Peyer's patch (tissue), 4 donors: ENCODE results near the gene WSCD1. TPM values are rescaled to one million over a fixed set of nuclear protein-coding genes. Genes with fewer than 3 reads are reported as not detected.
A peak's percentile ranks its signal among the peaks of the same experiment; 100 is the strongest.

ENCODE experiments used
- DNase-seq, 3 donors: peaks; one replicate each; pipeline ENCODE4 v3.0.0-alpha.2; 2017 to 2019
- H3K27ac ChIP-seq, 4 donors: fragments of 200-600 bp; sonication (generic); one replicate each; pipeline ENCODE4 v1.5.1; 2016 to 2019
- H3K27me3 ChIP-seq, 2 donors: fragments of 200-600 bp; sonication (generic); one replicate each; pipeline ENCODE4 v1.5.1; 2019
- H3K36me3 ChIP-seq, 3 donors: fragments of 200-600 bp; sonication (generic); one replicate each; pipeline ENCODE4 v1.5.1; 2016 to 2019
- H3K4me1 ChIP-seq, 4 donors: fragments of 200-600 bp; sonication (generic); one replicate each; pipeline ENCODE4 v1.5.1; 2016 to 2019
- H3K4me3 ChIP-seq, 4 donors: fragments of 200-600 bp; sonication (generic); 1 replicate in 3 of 4; 2 replicates in 1 of 4; pipeline ENCODE4 v1.5.1; 2016 to 2019; ENCODE audit warnings: mild to moderate bottlenecking in 1 of 4
- H3K9me3 ChIP-seq, 4 donors: fragments of 200-600 bp; sonication (generic); one replicate each; pipeline ENCODE4 v1.5.1; 2016 to 2019; ENCODE audit warnings: mild to moderate bottlenecking in 1 of 4
- POLR2A ChIP-seq, 2 donors: fragments of 450-650 bp; IDR thresholded peaks; one replicate each; pipeline ENCODE4 v1.5.1; 2017; ENCODE audit warnings: antibody characterized with exemption in 2 of 2, mild to moderate bottlenecking in 2 of 2, moderate library complexity in 2 of 2
- total RNA-seq, 4 donors: library from RNA; depleted of rRNA; stranded (reverse); fragments of >200 nt; gene quantifications; one replicate each; pipeline ENCODE4 v1.1.0, GENCODE V29; 2016
- TF ChIP-seq, protein P1 (sequence below), 6 experiments: fragments of 450-650 bp in 4 of 6; fragments of 200-600 bp in 2 of 6; sonication (generic) in 1 of 6; IDR thresholded peaks; one replicate each; pipeline ENCODE4 v1.5.1; 2017 to 2019; ENCODE audit warnings: antibody characterized with exemption in 6 of 6, mild to moderate bottlenecking in 3 of 6, moderate library complexity in 1 of 6

WSCD1 gene
- total RNA-seq, 4 donors from 2014 or later = 5.8 to 47.3 (median 42.9) TPM

DNA sequence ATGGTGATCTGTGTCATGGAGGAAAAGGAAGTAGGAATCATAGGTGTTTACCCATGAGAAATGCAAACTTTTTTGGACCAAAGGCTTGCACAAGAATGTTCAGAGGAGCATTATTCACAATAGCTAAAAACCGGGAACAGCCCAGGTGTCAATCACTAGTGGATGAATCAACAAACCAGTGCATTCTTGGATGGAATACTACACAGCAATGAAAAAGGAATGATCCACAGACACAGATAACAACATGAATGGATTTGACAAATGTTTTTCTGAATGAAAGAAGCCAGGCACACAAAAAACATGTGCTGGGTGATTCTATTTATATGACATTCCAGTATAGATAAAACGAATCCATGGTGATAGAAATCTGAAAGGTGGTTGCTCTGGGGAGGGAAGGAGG, 36.0 kb downstream of the WSCD1 start:
- H3K36me3 ChIP-seq = no peaks in the 10 kb centered on the region
- H3K4me3 ChIP-seq = no peak overlapping the region
- no peaks in the 10 kb centered on the region for H3K9me3 ChIP-seq
- H3K27ac ChIP-seq = no peak overlapping the region
- TF ChIP-seq POLR2A (IDR thresholded peaks at IDR 0.05) = no peak
- TF ChIP-seq, protein P1, sequence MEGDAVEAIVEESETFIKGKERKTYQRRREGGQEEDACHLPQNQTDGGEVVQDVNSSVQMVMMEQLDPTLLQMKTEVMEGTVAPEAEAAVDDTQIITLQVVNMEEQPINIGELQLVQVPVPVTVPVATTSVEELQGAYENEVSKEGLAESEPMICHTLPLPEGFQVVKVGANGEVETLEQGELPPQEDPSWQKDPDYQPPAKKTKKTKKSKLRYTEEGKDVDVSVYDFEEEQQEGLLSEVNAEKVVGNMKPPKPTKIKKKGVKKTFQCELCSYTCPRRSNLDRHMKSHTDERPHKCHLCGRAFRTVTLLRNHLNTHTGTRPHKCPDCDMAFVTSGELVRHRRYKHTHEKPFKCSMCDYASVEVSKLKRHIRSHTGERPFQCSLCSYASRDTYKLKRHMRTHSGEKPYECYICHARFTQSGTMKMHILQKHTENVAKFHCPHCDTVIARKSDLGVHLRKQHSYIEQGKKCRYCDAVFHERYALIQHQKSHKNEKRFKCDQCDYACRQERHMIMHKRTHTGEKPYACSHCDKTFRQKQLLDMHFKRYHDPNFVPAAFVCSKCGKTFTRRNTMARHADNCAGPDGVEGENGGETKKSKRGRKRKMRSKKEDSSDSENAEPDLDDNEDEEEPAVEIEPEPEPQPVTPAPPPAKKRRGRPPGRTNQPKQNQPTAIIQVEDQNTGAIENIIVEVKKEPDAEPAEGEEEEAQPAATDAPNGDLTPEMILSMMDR (IDR thresholded peaks at IDR 0.05) = no peak
- DNase-seq = no peak
- H3K4me1 ChIP-seq = peaks cover 0 to 68% (median 4%) of the 10 kb centered on the region in 4 donors
- H3K27me3 ChIP-seq = no peaks in the 10 kb centered on the region

DNA sequence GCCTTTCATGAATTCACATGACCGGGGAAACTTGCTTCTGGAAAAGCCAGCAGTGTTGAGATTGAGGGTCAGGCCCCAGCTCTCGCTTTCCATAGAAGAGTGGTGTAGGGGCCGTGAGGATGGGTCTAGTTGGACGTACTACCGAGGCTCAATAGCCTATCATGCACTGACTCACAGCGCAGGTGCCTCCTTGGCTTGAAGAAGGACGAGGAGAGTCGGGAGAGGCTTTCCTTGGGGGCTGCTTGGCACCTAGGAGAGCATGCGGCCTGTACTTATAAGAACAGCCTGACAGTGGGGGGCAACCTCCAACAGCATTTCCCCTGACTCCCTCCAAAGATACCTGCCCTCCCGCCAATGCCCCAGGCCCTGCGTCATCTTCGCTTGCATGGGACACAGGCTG, 37.6 kb downstream of the WSCD1 start:
- H3K27ac ChIP-seq = no peak overlapping the region

DNA sequence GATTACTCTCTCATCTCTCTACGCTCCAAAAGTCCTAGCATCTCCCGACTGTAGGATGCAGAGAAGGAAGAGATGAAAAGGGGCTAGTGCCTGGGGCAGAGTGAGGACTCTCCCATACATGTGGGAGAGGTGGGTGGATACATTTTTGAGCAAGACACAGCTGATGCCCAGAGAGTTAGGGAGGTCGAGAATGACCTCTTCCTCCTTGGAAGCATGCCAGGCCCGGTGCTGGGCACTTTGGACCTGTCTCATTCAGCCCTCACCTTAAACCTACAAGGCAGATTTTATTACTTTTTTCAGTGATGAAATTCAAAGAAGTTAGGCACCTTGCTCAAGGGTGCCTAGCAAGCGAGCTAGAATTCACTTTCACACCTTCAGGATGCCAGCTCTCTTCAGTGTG, 38.2 kb downstream of the WSCD1 start:
- TF ChIP-seq POLR2A (IDR thresholded peaks at IDR 0.05) = no peak
- TF ChIP-seq, protein P1 (IDR thresholded peaks at IDR 0.05) = no peak
- Histone ChIP-seq H3K27me3 (no peaks in the 10 kb centered on the region), H3K4me3 (no peak overlapping the region), H3K36me3 (no peaks in the 10 kb centered on the region), H3K4me1 (peaks cover 0 to 53% (median 4%) of the 10 kb centered on the region in 4 donors), H3K9me3 (no peaks in the 10 kb centered on the region), H3K27ac (peak overlapping the region in 1 of 4 donors; percentile 68)
- DNase-seq = peak in 2 of 3 donors; percentile 64 to 68

More for the DNA sequence above, 37.6 kb downstream of the WSCD1 start:
- DNase-seq = peak in 1 of 3 donors; percentile 22
- no peak overlapping the region for H3K4me3 ChIP-seq
- no peak for TF ChIP-seq POLR2A (IDR thresholded peaks at IDR 0.05)
- TF ChIP-seq, protein P1 (IDR thresholded peaks at IDR 0.05) = no peak
- no peaks in the 10 kb centered on the region for H3K27me3 ChIP-seq
- no peaks in the 10 kb centered on the region for H3K36me3 ChIP-seq
- peaks cover 0 to 58% (median 4%) of the 10 kb centered on the region in 4 donors for H3K4me1 ChIP-seq
- H3K9me3 ChIP-seq = no peaks in the 10 kb centered on the region

DNA sequence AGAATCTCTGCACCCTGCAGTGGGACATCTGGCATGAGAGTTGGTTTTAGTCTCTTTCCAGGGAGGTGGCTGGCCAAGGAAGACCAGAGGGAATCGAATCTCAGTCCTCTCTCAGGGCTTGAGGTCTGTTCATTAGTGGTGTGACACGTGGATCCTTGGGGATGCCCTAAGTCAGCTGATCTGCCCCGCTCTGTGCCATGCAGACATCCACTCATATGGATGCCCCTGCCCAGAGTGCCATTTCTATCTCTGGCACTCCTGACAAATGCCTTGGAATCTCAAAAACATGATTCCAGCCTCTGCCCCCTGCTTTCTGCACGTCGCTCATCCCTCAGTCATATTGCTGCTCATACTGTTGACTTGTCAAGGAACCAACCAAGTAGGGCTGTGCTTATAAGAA, 38.8 kb downstream of the WSCD1 start:
- peaks cover 0 to 47% (median 4%) of the 10 kb centered on the region in 4 donors for H3K4me1 ChIP-seq
- H3K27ac ChIP-seq = peak overlapping the region in 1 of 4 donors; percentile 92
- DNase-seq = no peak
- TF ChIP-seq POLR2A (IDR thresholded peaks at IDR 0.05) = no peak
- TF ChIP-seq, protein P1 (IDR thresholded peaks at IDR 0.05) = no peak
- no peaks in the 10 kb centered on the region for H3K36me3 ChIP-seq
- H3K27me3 ChIP-seq = no peaks in the 10 kb centered on the region
- H3K9me3 ChIP-seq = no peaks in the 10 kb centered on the region
- no peak overlapping the region for H3K4me3 ChIP-seq

DNA sequence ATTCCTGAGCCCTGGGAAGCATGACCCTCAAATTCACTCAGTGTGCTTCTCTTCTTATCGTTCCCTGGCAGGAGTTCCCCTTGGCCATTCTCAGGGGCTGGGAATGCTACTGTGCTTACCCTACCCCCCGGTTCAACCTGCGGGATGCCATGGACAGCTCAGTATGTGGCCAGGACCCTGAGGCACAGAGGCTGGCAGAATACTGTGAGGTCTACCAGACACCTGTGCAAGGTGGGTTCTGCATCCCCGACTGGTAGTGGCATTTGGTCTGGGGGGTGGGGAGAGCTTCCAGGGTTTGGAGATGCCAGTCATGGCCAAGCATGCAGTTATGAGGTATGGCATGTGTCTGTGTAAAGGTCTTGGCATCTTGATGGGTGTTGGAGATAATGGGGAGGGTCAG, 39.4 kb downstream of the WSCD1 start:
- TF ChIP-seq POLR2A (IDR thresholded peaks at IDR 0.05) = no peak
- H3K4me1 ChIP-seq = peaks cover 0 to 41% (median 4%) of the 10 kb centered on the region in 4 donors
- H3K4me3 ChIP-seq = no peak overlapping the region
- H3K27me3 ChIP-seq = no peaks in the 10 kb centered on the region
- H3K27ac ChIP-seq = peak overlapping the region in 2 of 4 donors; percentile 51 to 92
- DNase-seq = no peak
- no peaks in the 10 kb centered on the region for H3K9me3 ChIP-seq
- no peaks in the 10 kb centered on the region for H3K36me3 ChIP-seq

DNA sequence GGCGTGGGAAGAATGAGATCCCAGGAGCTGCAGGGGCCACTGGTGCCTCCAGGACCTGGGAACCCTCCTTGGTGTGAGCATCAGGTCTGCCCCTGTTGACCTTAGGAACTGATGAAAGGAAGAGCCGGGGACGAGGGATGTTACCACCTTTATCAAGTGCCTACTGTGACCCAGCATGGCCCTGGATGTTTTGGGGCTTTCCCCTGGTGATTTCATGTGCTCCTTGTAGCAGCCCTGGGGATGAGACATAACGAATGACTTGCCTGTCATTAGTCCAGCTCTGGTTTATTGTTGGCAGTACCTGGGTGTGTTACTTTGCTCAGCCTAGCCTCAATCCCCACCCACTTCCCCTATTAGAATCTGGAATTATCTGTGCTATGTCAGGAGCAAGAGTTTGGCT, 39.9 kb downstream of the WSCD1 start:
- no peak overlapping the region for H3K4me3 ChIP-seq
- H3K27me3 ChIP-seq = no peaks in the 10 kb centered on the region
- TF ChIP-seq, protein P1 (IDR thresholded peaks at IDR 0.05) = no peak
- no peak for TF ChIP-seq POLR2A (IDR thresholded peaks at IDR 0.05)
- peak overlapping the region in 3 of 4 donors; percentile 22 to 92 (median 51) for H3K27ac ChIP-seq
- no peaks in the 10 kb centered on the region for H3K9me3 ChIP-seq
- no peaks in the 10 kb centered on the region for H3K36me3 ChIP-seq
- peak in 1 of 3 donors; percentile 68 for DNase-seq
- peaks cover 0 to 36% (median 4%) of the 10 kb centered on the region in 4 donors for H3K4me1 ChIP-seq
